ENCODE results near the gene PDS5A.
A peak's percentile ranks its signal among the peaks of the same experiment; 100 is the strongest.
"Not testable (repeated sequence)": the region's sequence is repeated elsewhere in the genome, so short reads cannot be mapped to it uniquely, and the experiment has no call there.

PDS5A gene

DNA sequence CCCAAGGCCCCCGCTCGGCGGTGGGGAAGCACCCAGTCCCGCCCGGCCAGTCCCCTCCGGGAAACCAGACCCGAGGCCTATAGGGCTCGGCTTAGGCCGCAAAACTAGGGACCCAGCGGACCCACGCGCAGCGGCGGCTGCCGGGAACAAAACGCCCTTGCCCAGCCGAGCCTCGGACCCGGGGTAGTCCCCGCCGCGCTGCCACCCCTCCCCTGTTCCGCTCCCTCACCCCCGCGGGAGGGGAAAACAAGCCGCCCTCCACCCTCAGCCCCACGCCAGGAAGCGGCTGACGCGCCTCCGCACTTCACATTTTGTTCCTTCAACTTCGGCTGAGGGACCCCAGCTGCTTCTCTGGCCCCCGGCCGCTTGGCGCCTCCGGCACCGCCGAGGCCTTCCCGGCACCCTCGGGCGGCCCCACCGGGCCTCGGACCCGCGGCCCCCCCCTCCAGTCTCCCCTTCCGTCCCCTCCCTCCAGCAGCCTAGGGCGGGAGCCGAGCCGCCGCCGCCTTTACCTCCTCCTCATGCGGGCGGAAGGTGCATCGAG is 694 bp downstream of the PDS5A start:
- Histone ChIP-seq H3K4me3 (ENCODE audit: low read length) (peak overlapping the region; percentile 83), H3K9me2 (replicated peaks; ENCODE audit: control insufficient read depth, low read length) (no peaks in the 10 kb centered on the region), H3F3A (ENCODE audit: control insufficient read depth, insufficient read depth) (no peaks in the 10 kb centered on the region), H3K79me2 (ENCODE audit: control insufficient read depth, low read length) (peaks cover 57% of the 10 kb centered on the region), H4K20me1 (ENCODE audit: control insufficient read depth, insufficient read depth, low read depth, low read length) (peaks cover 16% of the 10 kb centered on the region; the same call in 1 of the 2 replicates), H3K4me1 (ENCODE audit: control insufficient read depth, low read length) (peaks cover 45% of the 10 kb centered on the region), H3K4me2 (ENCODE audit: low read length) (peak overlapping the region; percentile 84), H3K9me3 (ENCODE audit: control insufficient read depth, insufficient read depth, low read length) (no peaks in the 10 kb centered on the region), H3K27me3 (ENCODE audit: control insufficient read depth, low read length) (no peaks in the 10 kb centered on the region), H3K27ac (ENCODE audit: low read depth, low read length) (peak overlapping the region; percentile 74), H3K36me3 (ENCODE audit: control insufficient read depth, low read length) (peaks cover 43% of the 10 kb centered on the region)
- no peak for TF ChIP-seq EZH2phosphoT487 (IDR thresholded peaks at IDR 0.05; ENCODE audit: borderline replicate concordance, low read length)
- TF ChIP-seq, protein P1, sequence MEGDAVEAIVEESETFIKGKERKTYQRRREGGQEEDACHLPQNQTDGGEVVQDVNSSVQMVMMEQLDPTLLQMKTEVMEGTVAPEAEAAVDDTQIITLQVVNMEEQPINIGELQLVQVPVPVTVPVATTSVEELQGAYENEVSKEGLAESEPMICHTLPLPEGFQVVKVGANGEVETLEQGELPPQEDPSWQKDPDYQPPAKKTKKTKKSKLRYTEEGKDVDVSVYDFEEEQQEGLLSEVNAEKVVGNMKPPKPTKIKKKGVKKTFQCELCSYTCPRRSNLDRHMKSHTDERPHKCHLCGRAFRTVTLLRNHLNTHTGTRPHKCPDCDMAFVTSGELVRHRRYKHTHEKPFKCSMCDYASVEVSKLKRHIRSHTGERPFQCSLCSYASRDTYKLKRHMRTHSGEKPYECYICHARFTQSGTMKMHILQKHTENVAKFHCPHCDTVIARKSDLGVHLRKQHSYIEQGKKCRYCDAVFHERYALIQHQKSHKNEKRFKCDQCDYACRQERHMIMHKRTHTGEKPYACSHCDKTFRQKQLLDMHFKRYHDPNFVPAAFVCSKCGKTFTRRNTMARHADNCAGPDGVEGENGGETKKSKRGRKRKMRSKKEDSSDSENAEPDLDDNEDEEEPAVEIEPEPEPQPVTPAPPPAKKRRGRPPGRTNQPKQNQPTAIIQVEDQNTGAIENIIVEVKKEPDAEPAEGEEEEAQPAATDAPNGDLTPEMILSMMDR (IDR thresholded peaks at IDR 0.05; ENCODE audit: low read depth, low read length, poor library complexity, severe bottlenecking): no peak

DNA sequence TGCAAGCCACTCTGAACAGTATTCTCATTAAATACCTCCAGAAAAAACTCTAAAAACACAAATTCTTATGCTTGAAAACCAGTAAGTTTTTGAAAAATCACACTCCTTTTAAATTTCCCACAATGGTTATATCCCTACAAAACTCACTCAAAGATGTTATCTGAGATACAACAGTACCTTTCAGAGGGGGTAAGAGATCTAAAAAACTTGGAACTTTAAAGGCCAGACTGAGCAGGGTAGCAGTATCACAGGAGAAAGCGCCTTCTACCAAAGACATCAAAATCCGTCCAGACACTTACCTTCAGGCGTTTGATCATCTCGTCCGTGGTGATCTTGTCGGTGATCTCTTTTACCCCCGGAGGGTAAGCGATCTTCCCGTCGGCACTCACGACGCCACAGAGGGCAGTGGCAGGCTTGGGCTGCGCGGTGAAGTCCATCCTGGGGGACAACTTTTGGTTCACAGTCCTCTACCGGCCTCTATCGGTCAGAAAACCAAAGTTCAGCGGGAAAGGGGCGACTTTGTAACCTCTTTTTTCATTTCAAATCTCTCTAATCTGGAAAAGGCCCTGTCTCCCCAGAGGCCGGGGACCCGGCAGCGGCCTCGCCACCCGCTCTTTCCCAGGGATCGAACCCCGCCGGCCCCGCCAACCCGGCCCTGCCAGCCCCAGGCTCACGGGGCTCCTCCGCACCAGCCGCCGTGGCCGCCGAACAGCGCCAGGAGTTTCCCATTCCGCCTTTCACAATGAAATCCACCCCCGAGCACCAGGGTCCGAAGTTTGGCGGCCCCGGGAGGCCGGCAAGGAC is 1.4 kb downstream of the PDS5A start:
- Histone ChIP-seq H3K27ac (ENCODE audit: low read depth, low read length) (peak overlapping the region; percentile 74), H3K4me2 (ENCODE audit: low read length) (peak overlapping the region; percentile 84), H3K79me2 (ENCODE audit: control insufficient read depth, low read length) (peaks cover 64% of the 10 kb centered on the region), H3K27me3 (ENCODE audit: control insufficient read depth, low read length) (no peaks in the 10 kb centered on the region), H3K36me3 (ENCODE audit: control insufficient read depth, low read length) (peaks cover 48% of the 10 kb centered on the region), H3K9me2 (replicated peaks; ENCODE audit: control insufficient read depth, low read length) (no peaks in the 10 kb centered on the region), H3F3A (ENCODE audit: control insufficient read depth, insufficient read depth) (no peaks in the 10 kb centered on the region), H3K9me3 (ENCODE audit: control insufficient read depth, insufficient read depth, low read length) (no peaks in the 10 kb centered on the region), H3K4me1 (ENCODE audit: control insufficient read depth, low read length) (peaks cover 51% of the 10 kb centered on the region), H3K4me3 (ENCODE audit: low read length) (peak overlapping the region; percentile 83), H4K20me1 (ENCODE audit: control insufficient read depth, insufficient read depth, low read depth, low read length) (peaks cover 16% of the 10 kb centered on the region; the same call in 1 of the 2 replicates)
- no peak for TF ChIP-seq EZH2phosphoT487 (IDR thresholded peaks at IDR 0.05; ENCODE audit: borderline replicate concordance, low read length)
- TF ChIP-seq, protein P1 (IDR thresholded peaks at IDR 0.05; ENCODE audit: low read depth, low read length, poor library complexity, severe bottlenecking): peak; percentile 77

- peak overlapping the region; percentile 83 for H3K4me3 ChIP-seq (ENCODE audit: low read length)
- peak overlapping the region; percentile 84 for H3K4me2 ChIP-seq (ENCODE audit: low read length)
- no peaks in the 10 kb centered on the region for H3K9me2 ChIP-seq (replicated peaks; ENCODE audit: control insufficient read depth, low read length)
- TF ChIP-seq, protein P1 (IDR thresholded peaks at IDR 0.05; ENCODE audit: low read depth, low read length, poor library complexity, severe bottlenecking): no peak
- peaks cover 4% of the 10 kb centered on the region; the same call in 1 of the 2 replicates for H3F3A ChIP-seq (ENCODE audit: control insufficient read depth, insufficient read depth)
- peaks cover 59% of the 10 kb centered on the region for H3K4me1 ChIP-seq (ENCODE audit: control insufficient read depth, low read length)
- H3K36me3 ChIP-seq (ENCODE audit: control insufficient read depth, low read length): peaks cover 54% of the 10 kb centered on the region
- H3K9me3 ChIP-seq (ENCODE audit: control insufficient read depth, insufficient read depth, low read length): no peaks in the 10 kb centered on the region
- H4K20me1 ChIP-seq (ENCODE audit: control insufficient read depth, insufficient read depth, low read depth, low read length): peaks cover 20% of the 10 kb centered on the region; the same call in 1 of the 2 replicates
- H3K79me2 ChIP-seq (ENCODE audit: control insufficient read depth, low read length): peaks cover 71% of the 10 kb centered on the region
- H3K27ac ChIP-seq (ENCODE audit: low read depth, low read length): peak overlapping the region; percentile 74
- no peaks in the 10 kb centered on the region for H3K27me3 ChIP-seq (ENCODE audit: control insufficient read depth, low read length)
Observed at GRCh38 chr4:39975488-39976089, 2.1 kb downstream of the PDS5A start.

GRCh38 chr4:39973052-39973451 is 4.7 kb downstream of the PDS5A start:
- H3F3A ChIP-seq (ENCODE audit: control insufficient read depth, insufficient read depth); H3K9me3 ChIP-seq (ENCODE audit: control insufficient read depth, insufficient read depth, low read length); H3K9me2 ChIP-seq (replicated peaks; ENCODE audit: control insufficient read depth, low read length); H3K27me3 ChIP-seq (ENCODE audit: control insufficient read depth, low read length); H3K4me3 ChIP-seq (ENCODE audit: low read length); H3K27ac ChIP-seq (ENCODE audit: low read depth, low read length): not testable (repeated sequence)
- Histone ChIP-seq H3K79me2 (ENCODE audit: control insufficient read depth, low read length) (peaks cover 95% of the 10 kb centered on the region), H3K4me2 (ENCODE audit: low read length) (peak overlapping the region; percentile 25), H4K20me1 (ENCODE audit: control insufficient read depth, insufficient read depth, low read depth, low read length) (peaks cover 26% of the 10 kb centered on the region; the same call in 1 of the 2 replicates), H3K36me3 (ENCODE audit: control insufficient read depth, low read length) (peaks cover 72% of the 10 kb centered on the region), H3K4me1 (ENCODE audit: control insufficient read depth, low read length) (peaks cover 57% of the 10 kb centered on the region)
